Fibroblast of pulmonary artery (primary cell): Measurements from ENCODE around the gene APOH.

Source experiments
- DNase-seq: peaks from one replicate; pipeline ENCODE4 v3.0.0-alpha.2; 2010; ENCODE audit warnings: low read depth
- H3K4me3 ChIP-seq: replicated peaks from 2 replicates; pipeline ENCODE4 v1.5.1; 2011; ENCODE audit warnings: low read depth, mild to moderate bottlenecking, control low read depth, low read length, moderate library complexity
- CTCF ChIP-seq: IDR thresholded peaks from 2 replicates; pipeline ENCODE4 v1.5.1; 2011; ENCODE audit warnings: mild to moderate bottlenecking, control low read depth, low read length, inconsistent platforms; ENCODE audit errors: missing control alignments

Gene APOH

DNA sequence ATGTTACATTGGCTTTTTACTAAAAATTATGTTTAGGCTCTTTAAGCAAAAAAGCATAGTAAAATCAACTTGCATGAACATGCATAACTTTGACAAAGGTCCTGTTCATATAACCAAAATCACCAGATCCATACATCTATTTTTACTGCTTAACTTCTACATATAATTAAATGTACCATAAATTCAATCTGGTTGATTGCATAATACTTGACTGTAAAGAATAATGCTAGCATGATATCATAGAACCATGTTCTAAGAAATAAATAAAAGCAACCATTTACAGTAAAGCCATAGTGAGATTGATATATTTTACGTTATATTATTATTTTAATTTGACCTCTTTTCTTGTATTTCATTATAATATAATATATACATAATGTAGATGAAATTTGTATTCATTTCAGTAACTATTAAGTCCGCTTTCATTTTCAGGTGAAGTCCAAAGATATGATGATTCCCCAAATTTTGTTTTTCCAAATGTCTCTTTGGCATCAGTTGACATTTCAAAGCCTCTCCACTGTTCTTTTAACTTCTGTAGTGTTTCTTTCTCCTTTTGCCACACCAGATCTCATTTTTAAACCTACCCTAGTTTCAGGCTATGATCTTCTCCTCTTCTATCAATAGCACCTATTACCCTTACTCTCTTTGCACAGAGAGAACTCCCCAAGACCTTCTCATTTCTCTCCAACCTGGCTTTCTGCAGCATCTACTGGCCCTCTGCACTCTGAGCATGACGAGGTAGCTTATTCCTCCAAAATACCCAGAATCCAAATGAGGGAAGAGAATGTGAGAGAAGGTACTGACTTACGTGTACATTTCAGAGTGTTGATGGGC is 1.8 kb downstream of the APOH start:
- H3K4me3 ChIP-seq: no peak overlapping the region
- DNase-seq: no peak
- no peak for TF ChIP-seq CTCF

DNA sequence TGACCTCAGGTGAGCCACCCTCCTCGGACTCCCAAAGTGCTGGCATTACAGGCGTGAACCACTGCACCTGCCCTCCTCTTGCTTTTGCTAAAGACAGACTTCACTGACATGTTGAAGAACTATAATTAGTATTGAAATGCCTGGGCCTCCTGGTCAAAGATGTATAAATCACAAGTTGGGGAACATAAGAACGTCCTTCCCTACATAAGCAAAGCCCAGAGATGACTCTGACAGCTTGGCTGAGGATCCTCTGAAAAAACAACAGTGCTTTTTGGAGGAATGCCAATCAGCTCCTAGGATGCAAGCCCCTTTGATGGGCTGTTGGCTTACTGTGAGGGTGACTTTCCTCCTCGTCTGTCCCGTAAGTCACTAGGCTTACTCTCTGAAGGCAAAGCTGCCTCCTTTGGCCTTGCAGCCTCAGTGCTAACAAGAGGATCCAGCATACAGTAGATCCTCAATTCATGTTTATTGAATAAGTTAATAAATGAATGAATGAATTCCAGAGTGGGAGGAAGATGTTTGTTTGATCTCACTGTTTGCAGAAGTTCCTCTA is 6.3 kb downstream of the APOH start:
- no peak for TF ChIP-seq CTCF

DNA sequence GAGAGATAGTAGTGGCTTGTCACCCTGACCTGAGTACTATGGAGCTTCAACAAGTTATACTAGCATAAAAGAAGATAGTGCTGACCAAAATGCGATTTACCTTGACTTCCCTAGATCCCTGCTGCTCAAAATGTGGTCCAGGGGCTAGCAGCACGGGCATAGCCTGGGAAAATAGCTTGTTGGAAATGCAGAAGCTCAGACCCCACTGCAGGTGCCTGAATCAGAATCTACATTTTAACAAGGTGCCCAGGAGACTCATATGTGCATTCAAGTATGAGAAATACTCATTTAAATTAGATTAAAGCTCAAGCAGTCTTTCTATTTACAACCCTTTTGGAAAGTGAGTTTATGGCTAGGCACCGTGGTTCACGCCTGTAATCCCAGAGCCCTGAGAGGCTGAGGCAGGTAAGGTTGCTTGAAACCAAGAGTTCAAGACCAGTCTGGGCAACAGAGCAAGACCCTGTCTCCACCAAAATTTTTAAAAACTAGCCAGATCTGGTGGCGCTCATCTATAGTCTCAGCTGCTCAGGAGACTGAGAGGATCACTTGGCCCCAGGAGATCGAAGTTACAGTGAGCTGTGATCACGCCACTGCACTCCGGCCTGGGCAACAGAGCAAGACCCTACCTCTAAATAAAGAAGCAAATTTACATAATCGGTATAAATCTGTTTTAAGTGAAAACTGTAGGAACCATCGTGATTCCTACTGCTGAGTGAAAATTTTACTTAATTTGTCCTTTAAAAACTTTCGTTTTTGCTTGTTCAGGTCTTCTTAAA is 7.3 kb downstream of the APOH start:
- DNase-seq: no peak
- no peak for TF ChIP-seq CTCF
- no peak overlapping the region for H3K4me3 ChIP-seq

More for the DNA sequence above, 6.3 kb downstream of the APOH start:
- no peak overlapping the region for H3K4me3 ChIP-seq
- no peak for DNase-seq

GRCh38 chr17:66221343-66221742 is 7.9 kb downstream of the APOH start:
- H3K4me3 ChIP-seq: no peak overlapping the region
- no peak for TF ChIP-seq CTCF
- no peak for DNase-seq

GRCh38 chr17:66220079-66220835 is 9.0 kb downstream of the APOH start:
- no peak for TF ChIP-seq CTCF
- H3K4me3 ChIP-seq: no peak overlapping the region
- no peak for DNase-seq

- TF ChIP-seq CTCF: no peak
- no peak overlapping the region for H3K4me3 ChIP-seq
- no peak for DNase-seq
Measured at GRCh38 chr17:66215529-66215911, 13.7 kb downstream of the APOH start.
